ENCODE data around the gene MCRS1.

MCRS1 gene

GRCh38 chr12:49582201-49582600 is 14.3 kb upstream of the MCRS1 start:
- DNase-seq (ENCODE audit: low read depth): no peak

GRCh38 chr12:49580572-49581535 is 12.9 kb upstream of the MCRS1 start:
- peak; percentile 64 for DNase-seq (ENCODE audit: low read depth)

- DNase-seq (ENCODE audit: low read depth): no peak
Measured at GRCh38 chr12:49578471-49579112, 10.7 kb upstream of the MCRS1 start.

- no peak for DNase-seq (ENCODE audit: low read depth)
Measured at GRCh38 chr12:49577589-49578315, 9.8 kb upstream of the MCRS1 start.

- DNase-seq (ENCODE audit: low read depth): no peak
Measured at GRCh38 chr12:49568442-49569162, 660 bp upstream of the MCRS1 start.

GRCh38 chr12:49567302-49567610 is 686 bp downstream of the MCRS1 start:
- DNase-seq (ENCODE audit: low read depth): no peak

- no peak for DNase-seq (ENCODE audit: low read depth)
Measured at GRCh38 chr12:49566361-49566760, 1.6 kb downstream of the MCRS1 start.

- DNase-seq (ENCODE audit: low read depth): no peak
Measured at GRCh38 chr12:49565406-49566265, 2.3 kb downstream of the MCRS1 start.

- DNase-seq (ENCODE audit: low read depth): no peak
Measured at GRCh38 chr12:49564686-49565405, 3.1 kb downstream of the MCRS1 start.

- DNase-seq (ENCODE audit: low read depth): no peak
Measured at GRCh38 chr12:49563951-49564685, 3.8 kb downstream of the MCRS1 start.

- DNase-seq (ENCODE audit: low read depth): no peak
Measured at GRCh38 chr12:49562831-49563230, 5.1 kb downstream of the MCRS1 start.

- DNase-seq (ENCODE audit: low read depth): no peak
Measured at GRCh38 chr12:49562233-49562632, 5.7 kb downstream of the MCRS1 start.

GRCh38 chr12:49560695-49561094 is 7.2 kb downstream of the MCRS1 start:
- no peak for DNase-seq (ENCODE audit: low read depth)

GRCh38 chr12:49559011-49559675 is 8.8 kb downstream of the MCRS1 start:
- DNase-seq (ENCODE audit: low read depth): no peak

- DNase-seq (ENCODE audit: low read depth): no peak
Measured at GRCh38 chr12:49558526-49558925, 9.4 kb downstream of the MCRS1 start.

- DNase-seq (ENCODE audit: low read depth): no peak
Measured at GRCh38 chr12:49557917-49558215, 10.1 kb downstream of the MCRS1 start.

- DNase-seq (ENCODE audit: low read depth): no peak
Measured at GRCh38 chr12:49557187-49557916, 10.6 kb downstream of the MCRS1 start.

- no peak for DNase-seq (ENCODE audit: low read depth)
Measured at GRCh38 chr12:49556391-49557186, 11.4 kb downstream of the MCRS1 start.
